Measurements from ENCODE around the gene CEP164.

The CEP164 gene

DNA sequence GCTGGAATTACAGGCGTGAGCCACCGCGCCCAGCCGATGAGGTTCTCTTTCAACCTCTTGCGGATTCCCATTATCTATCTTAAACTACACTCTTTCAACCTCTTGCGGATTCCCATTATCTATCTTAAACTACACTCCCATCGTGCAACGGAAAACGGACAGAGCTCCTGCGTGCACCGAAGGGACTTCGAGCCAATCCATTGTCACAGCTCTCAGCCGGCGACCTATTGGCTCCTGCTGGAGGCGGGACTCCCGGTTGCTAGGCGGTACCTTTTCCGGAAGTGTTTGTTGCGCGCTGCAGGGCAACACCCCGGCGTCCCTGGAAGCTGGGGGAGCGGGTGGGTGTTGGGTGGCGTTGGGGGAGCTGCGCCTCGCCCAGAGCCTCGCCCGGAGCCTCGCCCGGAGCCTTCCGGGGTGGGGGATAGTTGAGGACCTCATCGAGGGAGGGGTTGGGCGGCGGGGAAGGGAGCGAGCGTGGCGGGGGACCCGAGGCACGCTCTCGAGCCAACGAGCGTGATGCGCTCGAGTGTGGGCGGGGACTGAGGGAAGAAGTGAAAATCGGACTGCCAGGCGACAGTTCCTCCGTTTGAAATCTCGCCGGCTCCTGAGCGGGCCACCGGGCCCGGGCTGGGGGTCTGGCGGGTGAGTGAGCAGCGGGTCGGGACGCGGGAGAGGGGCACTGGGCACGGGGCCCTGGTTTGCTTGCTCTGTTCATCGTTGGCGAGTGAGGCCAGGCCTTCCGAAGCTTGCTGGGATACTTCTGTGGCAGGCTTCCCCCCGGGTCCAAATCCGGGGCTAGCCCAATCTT lies at the start of gene CEP164:
Gene CEP164 (plus strand): TSS at position 288 of the 808 bp plus-strand sequence. CDS start 10,733 bp downstream, outside the sequence.
- peak; percentile 95 for DNase-seq (ENCODE audit: low spot score)

DNA sequence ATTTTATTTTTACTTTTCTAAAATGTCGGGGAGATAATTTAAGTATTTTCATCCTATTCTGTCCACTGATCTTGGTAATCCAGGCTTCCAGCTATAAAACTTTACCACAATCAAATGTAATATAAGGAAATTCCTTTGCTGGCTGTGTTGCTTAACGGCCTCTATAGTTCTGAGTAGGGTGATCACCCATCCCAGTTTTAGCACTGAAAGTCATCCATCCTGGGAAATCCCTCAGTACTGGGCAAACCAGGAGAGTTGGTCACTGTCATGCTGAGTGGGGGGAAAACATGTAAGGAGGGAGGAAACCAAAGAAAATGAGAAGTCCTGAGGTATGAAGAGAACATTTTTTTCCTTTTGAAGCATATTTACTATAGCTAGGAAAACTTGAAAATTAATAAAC lies 49.3 kb upstream of the CEP164 start:
- no peak for DNase-seq (ENCODE audit: low spot score)

DNA sequence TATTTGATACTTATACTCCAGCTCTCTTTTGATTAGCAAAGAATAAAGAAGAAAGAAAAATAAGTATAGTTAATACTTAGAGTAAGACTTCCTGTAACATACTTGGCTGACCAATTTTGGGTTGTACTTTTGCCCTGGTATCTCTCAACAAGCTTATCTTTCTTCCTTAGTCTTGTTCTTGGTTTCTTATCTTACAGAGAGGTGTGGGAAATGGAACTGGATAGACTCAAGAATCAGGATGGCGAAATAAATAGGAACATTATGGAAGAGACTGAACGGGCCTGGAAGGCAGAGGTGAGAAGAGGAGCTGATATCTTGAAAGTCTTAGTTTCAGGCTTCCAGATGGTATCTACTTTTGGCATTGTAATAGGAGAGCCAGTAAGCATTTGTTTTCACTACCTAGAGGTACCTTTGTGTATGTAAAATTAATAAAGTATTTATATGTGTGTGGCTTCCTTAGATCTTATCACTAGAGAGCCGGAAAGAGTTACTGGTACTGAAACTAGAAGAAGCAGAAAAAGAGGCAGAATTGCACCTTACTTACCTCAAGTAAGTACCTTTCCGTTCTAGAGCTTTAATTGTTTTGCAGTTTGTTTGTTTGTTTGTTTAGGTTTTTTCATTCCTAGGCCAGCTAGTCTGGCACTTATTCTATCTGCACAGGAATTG lies 47.8 kb upstream of the CEP164 start:
- DNase-seq (ENCODE audit: low spot score), result no peak

DNA sequence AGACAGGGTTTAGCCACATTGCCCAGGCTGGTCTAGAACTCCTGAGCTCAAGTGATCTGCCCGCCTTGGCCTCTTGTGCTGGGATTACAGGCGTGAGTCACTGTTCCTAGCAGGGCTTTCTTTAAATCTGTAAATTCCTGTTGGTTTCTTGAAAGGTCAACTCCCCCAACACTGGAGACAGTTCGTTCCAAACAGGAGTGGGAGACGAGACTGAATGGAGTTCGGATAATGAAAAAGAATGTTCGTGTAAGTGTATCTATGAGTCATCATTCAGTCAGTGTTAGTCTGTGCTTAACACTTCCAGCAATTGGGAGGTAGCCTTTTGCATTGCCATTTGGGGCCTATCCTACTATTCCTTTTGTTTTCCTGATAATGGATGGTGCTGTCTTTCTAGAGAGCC lies 46.5 kb upstream of the CEP164 start:
- DNase-seq (ENCODE audit: low spot score), result no peak

DNA sequence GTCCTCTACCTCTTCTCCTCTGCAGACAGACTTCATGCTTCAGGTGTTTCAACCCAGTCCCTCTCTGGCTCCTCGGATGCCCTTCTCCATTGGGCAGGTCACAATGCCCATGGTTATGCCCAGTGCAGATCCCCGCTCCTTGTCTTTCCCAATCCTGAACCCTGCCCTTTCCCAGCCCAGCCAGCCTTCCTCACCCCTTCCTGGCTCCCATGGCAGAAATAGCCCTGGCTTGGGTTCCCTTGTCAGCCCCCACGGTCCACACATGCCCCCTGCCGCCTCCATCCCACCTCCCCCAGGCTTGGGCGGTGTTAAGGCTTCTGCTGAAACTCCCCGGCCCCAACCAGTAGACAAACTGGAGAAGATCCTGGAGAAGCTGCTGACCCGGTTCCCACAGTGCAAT lies 45.8 kb upstream of the CEP164 start:
- no peak for DNase-seq (ENCODE audit: low spot score)

DNA sequence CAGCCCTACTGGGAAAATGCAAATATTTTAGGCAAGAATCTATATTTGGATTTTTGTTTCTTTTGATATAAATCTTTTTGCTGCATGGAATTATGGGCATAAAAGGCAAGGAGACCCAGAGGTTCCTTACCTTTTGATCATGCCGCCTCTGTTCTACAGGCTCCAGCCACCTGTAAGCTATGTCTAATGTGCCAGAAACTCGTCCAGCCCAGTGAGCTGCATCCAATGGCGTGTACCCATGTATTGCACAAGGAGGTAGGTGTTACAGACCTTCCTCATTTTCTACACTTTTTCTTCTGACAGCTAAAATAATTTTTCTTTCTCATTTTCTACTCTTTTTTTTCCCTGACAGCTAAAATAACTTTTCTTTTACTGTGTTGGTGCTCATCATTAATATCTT lies 44.7 kb upstream of the CEP164 start:
- no peak for DNase-seq (ENCODE audit: low spot score)

DNA sequence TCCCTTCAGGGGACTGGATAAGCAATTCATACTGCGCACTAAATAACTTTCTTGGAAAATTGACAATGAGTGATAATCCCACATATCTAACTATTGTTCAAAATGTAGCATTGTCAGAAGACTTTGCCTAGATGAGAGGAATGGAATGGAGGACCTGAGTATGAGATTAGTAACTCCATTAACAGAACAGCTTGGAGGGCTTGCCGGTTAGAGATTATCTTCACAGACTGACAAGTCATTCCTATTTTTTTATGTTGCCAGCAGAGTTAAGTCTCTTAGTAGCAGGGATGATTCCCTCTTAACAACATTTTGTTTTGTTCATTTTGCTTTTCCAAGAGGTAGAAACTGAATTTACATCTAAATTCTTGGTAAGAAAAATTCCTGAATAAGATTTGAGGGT lies 43.6 kb upstream of the CEP164 start:
- no peak for DNase-seq (ENCODE audit: low spot score)

DNA sequence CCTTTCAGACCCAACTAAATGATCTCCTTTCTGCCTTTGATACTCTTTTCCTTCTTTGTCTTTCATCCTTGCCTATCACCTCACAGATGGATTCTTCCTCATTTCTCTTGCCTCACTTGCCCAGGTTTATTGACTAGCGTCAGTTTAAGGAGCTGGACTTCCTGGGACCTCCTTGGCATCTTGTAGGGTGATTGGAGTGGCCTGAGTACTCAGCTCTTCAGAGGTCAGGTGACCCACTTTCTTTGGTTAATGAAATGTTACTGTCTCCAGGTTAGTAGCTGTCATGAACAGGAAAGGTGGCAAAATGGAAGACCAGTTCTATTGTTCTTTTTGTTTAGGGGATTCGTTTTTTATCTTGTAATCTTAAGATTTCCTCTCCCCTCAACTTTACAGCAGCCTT lies 41.1 kb upstream of the CEP164 start:
- no peak for DNase-seq (ENCODE audit: low spot score)

DNA sequence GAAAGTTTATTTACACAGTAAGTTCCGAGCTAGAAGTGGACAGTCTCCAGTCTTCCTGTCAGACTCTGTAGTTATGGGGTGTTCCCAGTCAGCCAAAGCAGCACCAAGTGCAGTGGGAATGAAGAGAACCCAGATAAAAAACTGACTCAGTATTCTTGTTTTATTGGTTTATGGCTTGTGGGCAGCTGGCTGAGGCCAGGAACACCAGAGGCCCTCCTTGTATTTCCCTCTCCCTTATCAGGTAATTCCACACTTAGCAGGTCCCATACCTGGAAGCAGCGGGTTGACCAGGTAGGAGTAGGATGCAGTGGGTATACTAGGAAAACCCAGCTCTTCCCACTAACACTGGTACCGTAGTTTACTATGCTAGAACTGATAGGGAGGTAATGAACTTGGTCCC lies 40.0 kb upstream of the CEP164 start:
- no peak for DNase-seq (ENCODE audit: low spot score)

DNA sequence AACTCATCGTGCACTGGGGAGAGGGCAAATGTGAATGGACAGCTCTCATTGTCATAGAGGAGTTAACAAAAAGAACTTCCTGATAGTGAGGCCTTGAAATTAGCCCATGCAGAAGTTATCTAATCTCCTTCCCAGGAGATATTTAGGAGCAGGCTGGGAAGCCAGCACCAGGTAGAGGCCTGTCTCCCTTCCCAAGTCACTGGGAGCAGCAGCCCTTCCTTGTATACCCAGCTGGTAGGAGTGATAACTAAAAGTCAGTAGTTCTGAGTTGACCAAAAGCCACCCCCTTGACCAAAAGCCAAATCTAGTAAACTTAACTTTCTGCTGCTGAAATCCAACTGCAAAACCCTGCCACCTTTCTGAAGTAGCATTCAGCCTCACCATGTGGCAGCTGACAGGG lies 37.9 kb upstream of the CEP164 start:
- no peak for DNase-seq (ENCODE audit: low spot score)

DNA sequence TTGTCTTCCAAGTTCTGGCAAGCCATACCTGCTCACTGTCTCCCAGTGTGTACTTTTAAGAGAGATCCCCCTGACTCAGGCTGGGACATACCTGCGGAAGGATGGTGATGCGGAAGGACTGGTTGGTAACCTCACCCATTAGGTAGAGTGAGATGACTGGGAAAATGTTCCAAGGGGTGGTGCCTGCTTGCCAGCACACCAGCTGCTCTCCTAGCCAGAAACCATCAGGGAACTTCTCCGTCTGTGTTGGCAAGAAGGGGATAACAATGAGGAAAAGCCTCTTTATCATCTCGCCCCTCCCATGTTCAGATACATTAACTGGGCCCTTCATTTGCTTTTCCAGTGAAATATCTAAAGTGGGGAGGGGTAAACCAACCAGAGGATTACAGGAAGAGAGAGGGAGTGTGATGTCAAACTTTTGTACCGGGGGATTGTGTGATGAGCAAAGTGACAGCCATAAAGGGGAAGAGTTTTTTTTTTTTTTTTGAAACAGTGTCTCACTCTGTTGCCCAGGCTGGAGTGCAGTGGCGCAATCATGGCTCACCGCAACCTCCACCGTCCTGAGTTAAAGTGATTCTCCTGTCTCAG lies 36.8 kb upstream of the CEP164 start, which contains the start of gene BACE1-AS:
Gene BACE1-AS (plus strand): TSS at position 538 of the 588 bp plus-strand sequence.
- no peak for DNase-seq (ENCODE audit: low spot score)

DNA sequence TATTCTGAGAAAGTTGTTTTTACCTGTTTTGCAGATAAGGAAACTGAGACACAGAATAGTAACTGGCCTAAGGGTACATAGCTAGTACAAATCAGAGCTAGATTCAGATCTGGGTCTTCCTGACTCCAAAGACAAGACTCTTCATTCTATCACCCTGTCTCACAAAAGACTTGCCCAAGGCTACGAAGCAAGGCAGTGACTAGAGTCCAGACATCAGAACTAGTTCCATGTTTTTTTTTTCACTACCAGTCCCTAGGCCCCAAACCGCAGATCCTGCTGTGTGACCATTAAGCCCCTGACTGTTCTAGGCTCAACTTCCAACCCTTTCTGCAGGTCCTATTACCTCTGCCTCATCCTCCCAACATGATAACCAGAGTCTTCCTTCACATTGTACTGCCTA lies 35.0 kb upstream of the CEP164 start:
- no peak for DNase-seq (ENCODE audit: low spot score)

DNA sequence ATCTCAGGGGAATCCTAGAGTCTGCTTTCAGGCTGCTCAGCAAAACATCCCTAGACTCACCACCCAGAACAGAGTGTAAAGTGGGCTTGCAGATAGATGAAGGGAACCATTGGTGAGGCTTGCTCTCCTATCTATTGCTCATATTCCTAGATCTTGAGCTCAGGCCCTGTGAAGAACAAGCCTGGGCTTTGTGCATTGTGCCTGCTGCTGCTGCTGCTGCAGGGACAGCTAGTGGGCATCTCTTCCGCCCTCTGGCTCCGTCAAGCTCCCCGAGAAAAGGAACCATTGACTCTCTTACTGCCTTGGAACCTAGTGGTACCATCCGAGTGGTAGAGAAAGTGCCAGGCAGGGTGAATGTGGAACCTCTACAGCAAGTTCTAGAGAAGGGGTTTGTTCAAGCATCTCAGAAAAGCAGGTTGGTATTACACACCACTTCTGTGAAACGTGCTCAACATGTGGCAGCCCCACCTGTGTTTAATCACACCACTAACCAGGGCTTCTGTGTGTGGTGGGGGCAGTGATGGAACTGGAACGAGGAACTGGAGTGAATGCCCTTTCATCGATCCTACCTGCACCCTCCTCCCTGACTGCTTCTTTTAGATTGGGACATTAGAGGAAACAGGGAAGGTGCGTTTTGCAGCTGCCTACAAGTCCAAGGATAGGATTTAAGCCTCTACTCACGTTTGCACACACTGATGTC lies 32.1 kb upstream of the CEP164 start:
- no peak for DNase-seq (ENCODE audit: low spot score)

DNA sequence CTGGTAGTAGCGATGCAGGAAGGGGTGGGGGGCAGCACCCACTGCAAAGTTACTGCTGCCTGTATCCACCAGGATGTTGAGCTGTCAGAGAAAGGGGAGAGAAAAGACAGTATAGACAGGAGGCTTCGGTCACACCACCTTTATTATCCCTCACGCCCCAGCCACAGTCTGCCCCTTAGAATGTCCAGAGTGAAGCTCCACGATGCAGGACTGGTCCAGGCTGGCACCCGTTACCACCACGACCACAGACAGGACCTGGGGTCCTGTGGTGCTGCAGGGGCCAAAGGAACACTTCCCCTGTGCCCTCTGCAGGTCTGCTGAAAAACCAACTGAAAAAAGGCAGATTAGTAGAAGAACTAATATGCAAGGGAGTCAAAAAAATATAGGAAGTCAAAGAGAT lies 30.8 kb upstream of the CEP164 start:
- no peak for DNase-seq (ENCODE audit: low spot score)

DNA sequence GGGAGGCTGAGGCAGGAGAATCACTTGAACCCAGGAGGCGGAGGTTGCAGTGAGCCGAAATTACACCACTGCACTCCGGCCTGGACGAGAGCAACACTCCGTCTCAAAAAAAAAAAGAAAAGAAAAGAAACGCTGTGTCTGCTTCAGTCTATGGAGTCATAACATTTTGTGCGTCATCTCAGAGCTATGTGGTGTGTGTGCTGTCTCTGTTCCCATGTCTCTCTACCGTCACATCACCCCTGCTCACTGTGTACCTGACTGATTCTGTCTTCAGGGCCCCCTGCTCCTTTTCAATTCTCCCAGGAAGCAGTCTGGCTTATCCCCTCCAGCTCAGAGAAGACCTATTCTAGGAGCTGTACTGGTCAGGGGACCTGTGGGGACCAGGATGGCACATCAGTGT lies 29.5 kb upstream of the CEP164 start:
- DNase-seq (ENCODE audit: low spot score), result no peak

DNA sequence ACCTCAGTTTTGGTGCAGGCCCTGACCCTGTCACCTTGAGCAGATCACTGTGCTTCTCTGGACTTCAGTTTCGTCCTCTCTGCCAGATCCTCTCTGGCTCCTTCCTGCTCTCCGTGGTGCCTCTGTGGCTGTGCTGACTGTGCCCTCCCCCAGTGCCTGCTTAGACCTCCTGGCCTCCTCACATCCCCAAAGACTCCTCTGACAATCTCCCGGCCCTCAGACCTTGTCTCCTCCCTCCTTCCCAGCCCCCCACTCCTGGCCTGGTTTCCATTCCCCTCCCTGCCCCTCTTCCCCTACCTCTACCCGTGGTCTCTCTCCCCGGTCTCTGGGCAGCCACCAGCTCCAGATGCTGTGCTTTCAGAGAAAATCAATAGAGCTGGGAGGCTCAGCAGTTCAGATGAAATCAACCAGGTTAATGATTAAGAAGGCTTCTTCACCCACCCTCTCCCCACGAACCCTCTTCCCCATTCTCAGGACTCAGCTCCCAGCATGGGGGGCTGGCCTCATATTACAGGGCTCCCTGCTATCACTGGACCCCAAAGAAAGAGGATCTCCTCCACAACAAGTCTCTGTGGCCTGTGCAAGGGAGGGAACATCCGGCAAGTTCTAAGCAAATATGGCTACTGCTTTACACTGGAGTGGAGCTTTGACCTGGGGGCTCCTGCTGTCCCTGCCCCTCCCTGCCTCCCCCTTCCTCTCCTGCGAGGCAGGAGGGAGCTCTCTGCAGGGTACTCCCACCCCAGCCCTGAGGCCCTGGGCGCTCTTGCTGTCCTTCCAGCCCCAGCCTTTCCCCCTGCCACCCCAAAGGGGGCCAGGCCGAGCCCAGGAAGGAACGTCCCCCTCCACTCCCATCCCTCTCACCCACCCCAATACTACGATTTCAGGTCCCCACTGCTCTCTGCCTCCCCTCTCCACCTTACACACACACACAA lies 28.0 kb upstream of the CEP164 start:
- peak; percentile 78 for DNase-seq (ENCODE audit: low spot score)

DNA sequence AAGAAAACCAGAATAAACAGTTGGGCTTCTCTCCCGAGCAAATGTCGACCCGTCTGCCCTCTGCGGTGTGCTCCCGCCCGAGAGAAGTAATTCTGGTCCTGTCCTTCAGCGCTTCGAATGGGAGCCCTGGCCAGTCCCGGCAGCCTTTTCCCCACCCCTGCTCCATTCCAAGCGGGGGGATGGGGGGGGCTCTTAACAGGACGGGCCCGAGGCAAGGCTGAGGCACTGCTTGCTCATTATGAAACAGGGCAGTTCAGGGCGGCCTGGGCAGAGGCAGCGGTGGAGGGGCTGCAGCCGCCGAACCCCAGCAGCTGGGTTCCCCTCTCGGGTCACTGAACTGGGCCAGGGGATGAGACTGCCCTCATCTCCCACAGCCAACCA lies 27.4 kb upstream of the CEP164 start:
- peak; percentile 40 for DNase-seq (ENCODE audit: low spot score)

DNA sequence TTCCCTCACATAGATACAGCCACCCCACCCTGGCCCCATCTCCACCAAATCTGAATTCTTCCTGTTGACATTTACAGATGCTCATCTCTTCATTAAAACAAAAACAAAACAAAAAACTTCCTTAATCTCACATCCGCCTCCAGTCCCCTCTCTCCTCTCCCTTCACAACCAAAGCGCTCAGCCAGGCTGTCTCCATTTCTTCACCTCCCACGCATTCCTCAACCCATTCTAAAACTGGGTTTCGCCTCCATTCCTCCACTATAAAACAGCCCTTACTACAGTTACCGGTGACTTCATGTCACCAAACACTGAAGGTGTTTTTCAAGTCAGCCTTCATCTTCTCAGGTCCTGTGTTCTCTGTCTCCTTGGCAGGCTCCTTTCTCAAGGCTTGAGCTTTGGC lies 26.9 kb upstream of the CEP164 start:
- no peak for DNase-seq (ENCODE audit: low spot score)

DNA sequence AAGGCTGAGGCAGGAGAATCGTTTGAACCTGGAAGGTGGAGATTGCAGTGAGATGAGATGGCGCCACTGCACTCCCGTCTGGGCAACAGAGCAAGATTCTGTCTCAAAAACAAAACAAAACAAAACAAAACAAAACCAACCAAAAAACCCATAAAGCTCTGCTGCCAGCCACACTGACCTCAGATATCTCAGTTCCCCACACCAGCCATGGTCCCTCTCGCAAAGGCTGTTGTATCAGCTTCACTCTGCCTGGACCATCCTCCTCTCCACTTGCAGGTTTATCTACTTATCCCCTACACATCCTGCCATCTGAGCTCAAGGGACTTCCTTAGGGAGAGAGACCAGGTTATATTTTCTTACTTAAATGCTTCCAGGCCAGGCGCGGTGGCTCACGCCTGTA lies 25.4 kb upstream of the CEP164 start:
- no peak for DNase-seq (ENCODE audit: low spot score)

DNA sequence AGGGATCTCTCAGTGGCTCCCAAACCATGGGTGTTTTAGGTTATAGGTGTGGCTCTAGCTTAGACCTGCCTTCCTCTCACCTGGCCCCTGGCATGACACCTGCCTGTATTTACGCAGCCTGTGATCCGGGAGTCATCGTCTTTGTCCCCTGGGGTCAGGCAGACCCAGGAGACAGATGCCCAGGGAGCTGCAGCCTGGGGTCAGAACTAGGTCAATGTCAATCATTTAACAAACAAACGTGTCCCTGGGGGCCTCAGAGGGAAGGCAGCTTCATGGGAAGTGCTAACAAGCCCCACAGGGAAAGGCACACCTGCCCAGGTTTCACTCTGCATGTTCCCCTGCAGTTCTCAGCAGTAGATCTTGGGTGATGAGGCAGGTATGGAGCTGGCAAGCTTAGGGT lies 24.6 kb upstream of the CEP164 start:
- DNase-seq (ENCODE audit: low spot score), result no peak

DNA sequence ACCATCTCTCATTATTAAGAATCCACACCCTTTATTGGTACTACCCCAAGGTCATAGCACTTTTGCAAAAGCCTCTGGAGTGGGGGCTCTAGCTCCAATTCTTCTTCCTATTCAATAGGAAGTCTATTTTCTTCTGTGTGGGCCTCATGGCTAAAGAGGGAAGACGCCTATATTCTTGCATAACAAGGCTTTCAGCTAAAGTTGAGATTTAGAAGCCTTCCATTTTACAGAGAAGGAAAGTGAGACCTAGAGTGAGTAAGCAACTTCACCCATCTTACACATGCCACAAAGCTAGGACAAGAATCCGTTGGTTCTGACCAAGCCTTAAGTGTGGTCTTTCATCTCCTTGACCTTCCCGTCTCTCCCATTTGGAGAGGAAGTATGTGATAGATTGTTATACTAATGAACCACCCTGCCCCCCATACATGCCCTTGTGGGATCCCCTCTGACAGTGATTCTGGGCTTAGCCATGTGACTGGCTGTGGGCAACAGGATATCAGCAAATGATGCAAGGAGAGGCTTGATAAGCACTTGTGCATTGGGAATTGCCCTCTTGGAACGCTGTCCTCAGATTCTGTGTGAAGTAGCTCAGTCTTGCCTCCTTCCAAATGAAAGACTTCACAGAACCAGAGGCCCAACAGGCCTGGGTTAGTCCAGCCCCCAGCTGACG lies 23.9 kb upstream of the CEP164 start:
- DNase-seq (ENCODE audit: low spot score), result no peak
